GM10248 (cell line): ENCODE results near the gene MED13L.

Source experiments
- CTCF ChIA-PET: fragments of 300-600 bp; sonication (Branson Sonifier 250); formaldehyde crosslinking; extraction: SDS; loops from one replicate; lab custom pipeline; 2021; ENCODE audit warnings: antibody characterized with exemption; lab: Yijun Ruan, JAX
- POLR2A ChIA-PET: fragments of 350-650 bp; sonication (Branson Sonifier 250); formaldehyde crosslinking; extraction: SDS; loops from one replicate; lab custom pipeline; 2020; ENCODE audit warnings: antibody characterized with exemption; lab: Yijun Ruan, JAX
- DNase-seq: peaks from one replicate; pipeline ENCODE4 v3.0.0; 2012; ENCODE audit errors: extremely low spot score
- TF ChIP-seq, protein P1 (sequence below): IDR thresholded peaks from 2 replicates; pipeline ENCODE4 v1.5.1; 2012; ENCODE audit warnings: mild to moderate bottlenecking, low read depth; ENCODE audit errors: extremely low read depth, missing control alignments, control extremely low read depth

MED13L gene

DNA sequence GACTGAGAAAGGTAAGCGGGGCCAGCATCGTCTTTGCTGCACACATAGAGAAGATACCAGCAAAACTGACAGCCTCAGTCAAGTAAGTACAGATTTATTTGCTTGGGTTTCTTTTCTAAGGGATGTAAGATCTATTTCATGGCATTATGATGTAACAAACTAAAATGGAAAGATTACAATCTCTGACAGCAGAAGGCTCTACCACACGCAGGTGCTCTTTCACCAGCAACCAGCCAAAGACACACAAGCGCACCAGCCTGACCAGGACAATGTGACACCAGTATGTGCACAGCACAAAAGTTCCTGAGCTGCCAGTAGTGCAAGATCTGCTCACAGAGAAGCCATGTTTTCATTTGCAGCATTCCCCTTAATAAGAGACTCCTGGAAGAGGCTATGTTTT, 311.1 kb downstream of the MED13L start:
- TF ChIP-seq, protein P1, sequence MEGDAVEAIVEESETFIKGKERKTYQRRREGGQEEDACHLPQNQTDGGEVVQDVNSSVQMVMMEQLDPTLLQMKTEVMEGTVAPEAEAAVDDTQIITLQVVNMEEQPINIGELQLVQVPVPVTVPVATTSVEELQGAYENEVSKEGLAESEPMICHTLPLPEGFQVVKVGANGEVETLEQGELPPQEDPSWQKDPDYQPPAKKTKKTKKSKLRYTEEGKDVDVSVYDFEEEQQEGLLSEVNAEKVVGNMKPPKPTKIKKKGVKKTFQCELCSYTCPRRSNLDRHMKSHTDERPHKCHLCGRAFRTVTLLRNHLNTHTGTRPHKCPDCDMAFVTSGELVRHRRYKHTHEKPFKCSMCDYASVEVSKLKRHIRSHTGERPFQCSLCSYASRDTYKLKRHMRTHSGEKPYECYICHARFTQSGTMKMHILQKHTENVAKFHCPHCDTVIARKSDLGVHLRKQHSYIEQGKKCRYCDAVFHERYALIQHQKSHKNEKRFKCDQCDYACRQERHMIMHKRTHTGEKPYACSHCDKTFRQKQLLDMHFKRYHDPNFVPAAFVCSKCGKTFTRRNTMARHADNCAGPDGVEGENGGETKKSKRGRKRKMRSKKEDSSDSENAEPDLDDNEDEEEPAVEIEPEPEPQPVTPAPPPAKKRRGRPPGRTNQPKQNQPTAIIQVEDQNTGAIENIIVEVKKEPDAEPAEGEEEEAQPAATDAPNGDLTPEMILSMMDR, result no peak
- DNase-seq, result no peak
- POLR2A ChIA-PET, result interaction anchor here (0.7 kb wide), 1 partner anchor 51 kb away, joined by 4 read pairs; no protein-coding TSS in a partner anchor
- CTCF ChIA-PET, result interaction anchor here (0.9 kb wide), 1 partner anchor 1986 kb away, joined by 3 read pairs; no protein-coding TSS in a partner anchor

DNA sequence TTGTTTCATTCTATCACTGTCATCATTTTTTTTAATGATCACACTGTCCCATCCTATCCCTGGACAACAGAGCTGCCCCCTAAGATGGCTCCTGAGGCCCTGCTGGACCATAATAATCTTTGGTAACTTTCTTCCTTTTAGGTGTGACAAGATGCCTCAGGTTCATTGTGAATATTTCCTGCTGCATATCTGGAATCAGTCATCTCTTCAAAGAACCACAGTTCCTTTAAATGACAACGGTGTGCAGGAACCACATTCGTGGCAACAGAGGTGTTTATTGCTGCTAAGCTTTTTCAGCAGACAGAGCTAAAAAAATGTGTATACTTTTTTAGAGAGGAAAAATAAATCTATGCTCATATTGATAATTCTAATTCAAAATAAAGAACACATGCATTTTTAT, 312.9 kb downstream of the MED13L start:
- ChIA-PET CTCF (no interaction called here), POLR2A (no interaction called here)
- DNase-seq, result no peak
- TF ChIP-seq, protein P1, result no peak

DNA sequence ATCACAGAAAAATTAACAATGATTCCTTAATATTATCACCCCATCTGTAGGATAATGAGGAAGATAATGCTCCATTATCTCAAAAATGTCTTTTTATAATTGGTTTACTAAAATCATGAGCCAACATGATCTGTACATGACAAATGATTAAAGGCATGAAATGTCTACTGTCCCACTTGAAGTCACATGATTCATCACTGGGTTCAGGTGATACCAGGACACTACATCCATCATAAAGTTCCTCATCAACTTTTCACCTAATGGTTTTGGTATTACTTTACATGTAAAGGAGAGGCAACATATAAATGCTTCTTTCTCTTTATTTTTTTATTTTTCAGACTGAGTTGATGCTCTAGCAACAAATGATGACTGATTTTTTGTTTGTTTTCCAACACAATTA, 313.3 kb downstream of the MED13L start:
- DNase-seq, result no peak
- CTCF ChIA-PET, result no interaction called here
- POLR2A ChIA-PET, result no interaction called here
- TF ChIP-seq, protein P1, result no peak

DNA sequence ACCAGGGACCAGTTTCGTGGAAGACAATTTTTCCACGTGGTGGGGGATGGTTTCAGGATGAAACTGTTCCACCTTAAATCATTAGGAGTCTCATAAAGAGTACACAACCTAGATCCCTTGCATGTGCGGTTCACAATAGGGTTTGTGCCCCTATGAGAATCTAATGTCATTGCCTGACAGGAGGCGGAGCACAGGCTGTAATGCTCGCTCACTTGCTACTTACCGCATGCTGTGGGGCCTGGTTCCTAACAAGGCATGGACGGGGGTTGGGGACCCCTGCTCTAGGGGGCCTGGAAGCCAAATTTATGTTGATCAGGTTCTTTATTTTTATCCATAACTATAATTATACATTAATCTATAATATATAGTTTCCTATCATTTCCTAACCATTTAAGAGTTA, 315.3 kb downstream of the MED13L start:
- DNase-seq, result no peak
- TF ChIP-seq, protein P1, result no peak
- ChIA-PET POLR2A (no interaction called here), CTCF (no interaction called here)

DNA sequence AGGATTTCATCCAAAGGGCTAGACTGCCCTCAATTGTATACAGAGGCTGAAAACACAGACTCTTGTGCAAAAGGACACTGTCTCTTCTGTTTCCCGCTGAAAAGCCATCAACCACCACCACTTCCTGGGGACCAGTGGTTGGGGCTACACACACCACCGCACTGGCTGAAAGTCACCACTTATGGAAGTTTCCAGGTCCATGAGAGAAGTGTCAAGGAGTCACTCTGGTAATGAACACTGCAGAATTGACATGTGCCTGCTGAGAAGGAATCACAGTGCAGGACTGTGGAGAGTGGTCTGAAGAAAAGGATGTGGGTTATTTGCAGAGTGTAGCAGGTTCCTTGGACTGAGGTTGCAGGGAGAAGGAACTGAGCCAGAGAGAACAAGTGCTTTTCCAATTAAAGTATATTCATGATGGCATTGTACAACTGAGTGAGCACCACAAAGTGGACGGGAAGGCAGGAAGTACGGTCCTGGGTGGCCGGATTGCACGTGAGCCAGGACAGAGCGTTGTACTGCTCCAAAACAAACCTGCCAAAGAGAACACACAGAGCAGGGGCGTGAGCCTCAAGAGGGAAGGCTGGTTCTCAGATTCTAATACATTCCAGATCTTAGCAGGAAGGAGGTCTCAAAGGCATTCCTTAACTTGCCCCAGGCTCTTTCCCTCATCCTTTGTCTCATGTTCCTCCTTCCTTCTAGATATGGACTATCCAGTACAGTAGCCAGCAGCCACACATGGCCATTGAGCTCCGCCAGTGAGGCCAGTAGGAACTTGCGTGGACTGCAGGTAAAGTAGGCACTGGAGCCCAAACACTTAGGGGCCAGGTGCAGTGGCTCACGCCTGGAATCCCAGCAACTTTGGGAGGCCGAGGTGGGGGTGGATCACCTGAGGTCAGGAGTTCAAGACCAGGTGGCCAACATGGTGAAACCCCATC, 316.4 kb downstream of the MED13L start:
- POLR2A ChIA-PET, result no interaction called here
- no peak for DNase-seq
- TF ChIP-seq, protein P1, result no peak
- CTCF ChIA-PET, result interaction anchor here (1.5 kb wide), 1 partner anchor 15 kb away, joined by 3 read pairs; no protein-coding TSS in a partner anchor

DNA sequence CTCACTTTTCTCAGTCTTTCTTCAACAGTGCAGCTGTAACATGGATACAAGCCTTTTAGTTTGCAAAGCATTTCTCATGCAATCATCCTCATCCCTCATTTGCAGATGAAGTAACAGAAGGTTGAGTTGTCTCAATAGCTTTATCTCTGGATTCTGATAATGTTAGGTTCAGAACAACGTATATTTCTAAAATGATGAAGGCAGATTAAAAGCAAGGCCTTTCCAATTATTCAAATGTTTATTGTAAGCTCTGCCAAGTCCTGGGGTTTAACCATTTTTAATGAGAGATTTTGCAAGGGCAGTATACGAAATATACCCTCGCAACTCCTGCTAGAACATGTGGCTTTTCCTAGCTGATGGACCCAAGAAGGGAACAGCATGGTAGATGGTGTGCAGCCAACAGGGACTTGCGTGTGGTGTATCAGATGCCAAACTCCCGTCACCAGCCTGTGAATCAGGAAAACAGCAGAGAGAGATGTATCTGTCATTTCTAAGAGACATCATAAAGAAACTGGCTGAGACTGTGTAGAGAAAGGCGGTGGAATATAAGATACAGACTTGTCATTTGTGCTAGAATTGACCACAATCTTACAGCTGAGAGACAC, 319.7 kb downstream of the MED13L start:
- ChIA-PET POLR2A (no interaction called here), CTCF (interaction anchor here (1.0 to 1.9 kb wide), 4 partner anchors 11 to 41 kb away, joined by 3 to 6 read pairs (median 4); no protein-coding TSS in a partner anchor)
- TF ChIP-seq, protein P1, result no peak
- DNase-seq, result no peak
